Stimulated activated CD4-positive, alpha-beta T cell treated with anti-CD3 and anti-CD28 coated beads, Interleukin-12 subunit alpha, Interleukin-12 subunit beta, amount 100 ng/mL, for 24 hours (primary cell): ENCODE data around the gene MAGEA10.
"Not testable (repeated sequence)": the region's sequence is repeated elsewhere in the genome, so short reads cannot be mapped to it uniquely, and the experiment has no call there.

Experiments
- DNase-seq, 2 experiments: peaks; one replicate each; pipeline ENCODE4 v3.0.0-alpha.2; 2020; ENCODE audit warnings: low read depth in 2 of 2

The MAGEA10 gene

DNA sequence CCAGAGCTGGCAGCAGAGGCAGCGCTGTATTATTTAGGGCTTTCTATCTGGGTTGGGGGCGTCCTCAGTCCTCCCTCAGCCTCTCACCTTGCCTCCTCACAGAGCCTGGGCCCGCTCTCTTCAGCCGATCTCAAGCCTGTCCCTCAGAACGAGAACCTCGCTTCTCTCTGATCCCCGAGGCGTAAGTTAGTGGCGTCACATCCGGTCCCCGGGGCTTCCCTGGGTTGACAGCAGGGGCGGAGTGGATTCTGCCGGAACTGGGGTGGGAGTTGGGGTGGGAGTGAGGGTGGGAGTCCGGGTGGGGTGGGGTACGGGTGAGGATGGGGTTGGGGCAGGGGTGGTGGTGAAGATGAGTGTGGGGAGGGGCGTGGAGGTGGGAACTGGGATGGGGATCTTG, at the start of gene MAGEA10:
Gene MAGEA10, minus strand, starts transcription at position 190 of the 397 bp plus-strand sequence. CDS start 2,957 bp downstream, outside the sequence.
- DNase-seq: no peak

DNA sequence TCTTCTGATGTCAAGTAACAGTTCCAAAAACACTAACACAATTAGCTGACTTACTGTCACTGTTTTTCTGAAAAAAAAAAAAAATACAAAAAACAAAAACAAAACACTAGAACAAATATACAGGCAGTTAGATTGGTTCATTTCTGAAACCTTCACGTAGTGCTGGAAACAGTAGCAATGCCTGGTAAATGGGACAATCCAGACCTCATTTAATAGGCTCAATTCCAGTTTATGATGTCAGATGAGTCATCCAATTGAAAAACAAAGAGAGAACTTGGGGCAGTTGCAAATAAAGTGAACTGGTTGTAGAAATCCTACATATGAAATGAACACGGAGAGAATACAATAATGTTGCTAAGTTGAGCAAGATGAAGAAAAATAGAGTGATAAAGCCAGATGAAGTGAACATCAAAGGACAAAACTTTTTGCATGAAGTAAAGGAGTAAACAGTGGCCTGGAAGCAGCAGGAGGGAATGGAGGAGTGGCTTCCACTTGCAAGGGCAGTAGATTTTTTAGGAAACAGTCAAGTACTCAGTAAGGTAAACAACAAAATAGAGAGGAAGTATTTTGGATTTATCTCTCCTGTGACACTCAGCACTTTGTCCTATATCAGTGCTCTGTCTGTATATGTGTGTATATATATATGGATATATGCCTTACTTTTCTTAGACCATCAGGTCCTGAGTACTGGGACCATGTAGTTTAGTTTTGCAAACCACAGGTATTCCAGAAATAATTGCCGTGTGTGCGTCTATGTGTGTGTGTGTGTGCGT, 39.3 kb upstream of the MAGEA10 start:
- no peak for DNase-seq

DNA sequence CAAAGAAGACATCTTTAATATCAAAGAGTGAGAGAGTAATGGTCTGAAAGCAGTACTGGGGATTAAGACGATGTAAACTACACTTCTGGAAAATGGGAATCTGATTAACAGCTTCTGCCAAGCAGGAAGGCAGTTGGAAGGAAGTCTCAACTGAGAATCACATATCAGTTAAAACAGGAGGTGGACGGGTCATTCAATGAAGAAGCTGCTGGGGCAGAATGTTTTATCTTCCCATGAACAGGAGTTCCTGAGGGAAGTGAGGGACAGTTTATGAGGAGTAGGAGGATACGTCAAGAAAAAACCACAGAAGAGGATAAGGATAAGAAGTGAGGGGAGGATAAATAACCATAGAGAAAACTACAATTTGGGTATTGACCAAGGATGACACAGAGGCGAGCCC, 38.7 kb upstream of the MAGEA10 start:
- no peak for DNase-seq

GRCh38 chrX:152175892-152176291, 37.5 kb upstream of the MAGEA10 start:
- not testable (repeated sequence) for DNase-seq

- not testable (repeated sequence) for DNase-seq
Measured at GRCh38 chrX:152173923-152174322, 35.5 kb upstream of the MAGEA10 start.

GRCh38 chrX:152170621-152171020, 32.2 kb upstream of the MAGEA10 start:
- DNase-seq: no peak

DNA sequence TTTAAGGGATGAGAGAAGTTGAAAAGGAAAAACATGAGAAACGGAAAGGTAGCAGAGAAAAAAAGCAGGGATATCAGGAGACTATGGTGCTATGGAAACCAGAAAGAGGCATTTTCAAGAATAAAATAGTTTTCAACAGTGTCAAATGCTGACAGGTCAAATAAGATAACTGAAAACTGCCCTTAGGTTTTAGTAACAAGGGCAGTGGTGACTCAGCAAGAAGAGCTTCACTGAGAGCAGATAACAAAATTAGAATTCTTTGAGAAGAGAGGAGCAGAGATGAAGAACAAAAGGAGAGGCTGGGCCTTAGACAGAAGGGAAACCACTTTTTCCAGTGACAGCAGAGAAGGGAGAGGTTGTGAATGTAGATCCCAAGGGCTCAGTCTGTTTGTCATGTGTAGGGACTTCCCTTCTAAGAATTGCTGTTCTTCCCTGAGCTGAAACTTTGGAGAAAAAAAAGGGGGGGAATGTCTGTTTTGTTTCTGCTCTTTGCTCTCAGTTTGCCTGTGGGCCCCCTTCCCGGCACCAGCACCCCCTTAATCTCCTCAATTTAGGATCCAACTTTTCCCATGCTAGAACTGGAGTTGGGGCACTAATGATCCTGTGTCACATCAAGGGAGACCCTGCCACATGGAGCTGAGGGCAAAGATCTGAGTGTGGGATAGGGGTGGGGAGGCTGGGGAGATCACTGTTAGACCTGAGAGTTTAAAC, 26.8 kb upstream of the MAGEA10 start:
- DNase-seq: no peak

DNA sequence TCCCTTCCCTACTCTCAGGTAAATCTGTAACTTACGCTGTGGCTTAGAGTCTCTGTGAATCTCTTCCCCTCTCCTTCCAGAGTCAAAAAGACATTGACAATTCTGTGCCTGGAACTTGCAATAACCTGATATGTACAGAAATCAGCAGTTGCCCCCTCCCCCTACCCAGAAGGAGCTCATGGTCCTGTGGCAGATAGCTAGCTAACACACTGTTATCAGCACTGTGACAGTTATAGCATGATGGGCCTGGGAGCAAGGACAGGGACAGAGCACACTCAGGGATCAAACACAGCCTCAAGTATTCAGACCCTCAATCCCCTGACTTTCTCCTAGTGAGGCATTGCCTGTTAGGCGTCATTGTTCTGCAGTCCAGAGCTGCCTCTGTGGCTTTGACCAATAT, 18.7 kb upstream of the MAGEA10 start:
- no peak for DNase-seq

GRCh38 chrX:152155766-152156310, 17.5 kb upstream of the MAGEA10 start:
- no peak for DNase-seq

DNA sequence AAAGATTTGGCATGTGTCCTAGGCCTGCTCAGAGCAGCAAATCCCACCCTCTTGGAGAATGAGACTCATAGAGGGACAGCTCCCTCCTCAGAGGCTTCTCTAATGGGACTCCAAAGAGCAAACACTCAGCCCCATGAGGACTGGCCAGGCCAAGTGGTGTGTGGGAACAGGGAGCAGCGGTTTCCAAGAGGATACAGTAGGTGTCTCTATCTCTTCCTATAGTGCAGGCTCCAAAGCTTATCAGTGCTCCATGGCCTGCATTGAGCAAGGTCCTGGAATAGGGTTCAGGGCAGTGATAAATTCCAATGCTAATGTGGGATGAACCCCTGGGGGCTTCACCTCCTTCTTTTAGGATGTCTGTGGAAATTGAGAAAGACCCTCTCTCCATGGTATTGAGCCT, 15.7 kb upstream of the MAGEA10 start:
- DNase-seq: no peak

- DNase-seq: no peak
Measured at GRCh38 chrX:152151256-152151655, 12.9 kb upstream of the MAGEA10 start.

GRCh38 chrX:152149648-152150047, 11.3 kb upstream of the MAGEA10 start:
- DNase-seq: no peak

- no peak for DNase-seq
Measured at GRCh38 chrX:152139589-152139988, 1.2 kb upstream of the MAGEA10 start.

GRCh38 chrX:152137771-152138387, 498 bp downstream of the MAGEA10 start:
- DNase-seq: no peak

- no peak for DNase-seq
Measured at GRCh38 chrX:152136312-152136711, 2.1 kb downstream of the MAGEA10 start.

- DNase-seq: no peak
Measured at GRCh38 chrX:152131525-152131924, 6.9 kb downstream of the MAGEA10 start.

DNA sequence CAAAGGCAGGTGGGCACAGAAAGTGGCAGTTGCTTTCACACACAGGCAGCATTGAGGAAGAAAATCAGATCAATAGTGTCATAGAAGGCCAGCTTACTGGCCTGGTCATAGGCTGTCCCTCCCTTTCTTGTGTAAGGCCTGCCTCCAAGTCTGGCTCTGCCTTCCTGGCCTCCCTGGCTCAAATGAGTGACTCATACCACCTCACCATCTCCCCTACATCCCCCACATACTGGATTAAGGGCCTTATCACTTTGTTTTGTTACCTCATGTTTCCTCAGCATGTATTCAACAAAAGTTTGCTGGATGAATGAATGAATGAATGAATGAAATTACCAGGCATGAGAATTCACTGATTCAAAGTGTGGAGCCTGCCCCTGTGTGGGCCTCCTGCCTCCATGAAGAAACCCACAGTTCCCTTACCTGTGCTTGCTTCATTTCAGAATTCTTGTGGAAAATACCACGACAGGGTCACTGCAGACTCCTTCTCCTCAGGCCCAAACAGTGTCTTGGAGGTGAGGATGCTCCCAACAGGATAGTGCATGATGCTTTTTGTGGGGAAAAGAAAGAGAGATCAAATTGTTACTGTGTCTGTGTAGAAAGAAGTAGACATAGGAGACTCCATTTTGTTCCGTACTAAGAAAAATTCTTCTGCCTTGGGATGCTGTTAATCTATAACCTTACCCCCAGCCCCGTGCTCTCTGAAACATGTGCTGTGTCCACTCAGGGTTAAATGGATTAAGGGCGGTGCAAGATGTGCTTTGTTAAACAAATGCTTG, 9.1 kb downstream of the MAGEA10 start:
- DNase-seq: not testable (repeated sequence)

DNA sequence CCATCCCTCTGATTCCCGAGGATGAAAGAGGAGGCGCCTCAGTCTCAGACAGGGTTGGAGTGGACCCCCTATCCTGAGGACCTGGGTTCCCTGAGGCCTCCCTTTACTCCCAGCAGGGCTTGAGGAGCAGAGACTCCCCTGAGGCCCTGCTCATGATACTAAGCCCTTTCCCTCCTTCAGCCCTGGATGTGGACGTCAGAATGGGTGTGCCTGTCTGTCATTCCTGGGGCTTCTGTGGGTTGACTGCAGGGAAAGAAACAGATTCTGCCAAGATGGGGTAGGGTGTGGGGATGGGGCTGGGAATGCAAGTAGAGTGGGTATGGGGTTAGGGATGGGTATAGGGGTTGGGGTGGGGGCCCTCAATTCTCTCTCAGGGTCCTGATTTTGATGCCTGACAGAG, 21.1 kb downstream of the MAGEA10 start:
- DNase-seq: no peak

DNA sequence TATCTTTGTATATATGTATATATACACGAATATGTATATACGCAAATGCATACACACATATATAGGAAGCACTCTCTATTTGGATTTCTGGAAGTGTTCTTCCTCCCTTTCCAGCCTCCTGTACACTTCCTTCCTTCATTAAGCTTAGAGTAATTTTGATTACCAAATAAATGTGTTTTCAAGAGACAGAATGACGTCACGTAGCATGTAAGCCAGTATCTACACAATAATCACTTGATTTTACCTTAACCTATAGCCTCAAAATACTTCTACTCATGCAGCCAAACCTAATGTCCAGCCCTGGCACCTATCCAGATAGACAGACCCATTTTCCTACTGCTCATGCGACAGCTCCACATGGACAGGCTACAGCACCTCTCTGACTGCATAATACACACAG, 29.9 kb downstream of the MAGEA10 start:
- no peak for DNase-seq

- no peak for DNase-seq
Measured at GRCh38 chrX:152103866-152104265, 34.5 kb downstream of the MAGEA10 start.

DNA sequence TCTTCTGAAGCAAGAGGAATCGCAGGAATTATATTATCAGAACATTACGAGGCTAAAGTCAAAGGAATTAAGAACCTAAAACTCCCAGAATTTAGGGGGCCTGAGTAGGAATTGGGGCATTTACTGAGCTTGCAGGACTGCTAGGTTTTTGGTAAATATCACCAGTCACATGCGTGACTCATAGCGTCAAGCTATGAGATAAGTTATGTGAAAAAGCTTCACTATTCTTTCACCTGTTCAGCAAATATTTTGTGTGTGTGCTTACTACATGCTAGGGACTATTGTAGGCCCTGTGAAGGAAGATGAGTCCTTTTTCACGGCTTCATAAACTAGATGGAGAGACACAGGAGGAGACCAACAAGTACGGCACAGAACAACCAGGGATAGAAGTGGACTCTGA, 52.2 kb downstream of the MAGEA10 start:
- DNase-seq: no peak
